IPS-15b (cell line): ENCODE results near the gene RNF43.

ENCODE experiments used
- H3K27me3 ChIP-seq: one replicate; pipeline ENCODE4 v1.6.1; 2013; ENCODE audit warnings: low read length; ENCODE audit not compliant: control insufficient read depth, insufficient read depth
- H3K36me3 ChIP-seq: one replicate; pipeline ENCODE4 v1.6.1; 2013; ENCODE audit warnings: low read length; ENCODE audit not compliant: control insufficient read depth, insufficient read depth
- H3K4me1 ChIP-seq: one replicate; pipeline ENCODE4 v1.6.1; 2013; ENCODE audit warnings: mild to moderate bottlenecking, low read length; ENCODE audit not compliant: control insufficient read depth, insufficient read depth
- H3K4me3 ChIP-seq: one replicate; pipeline ENCODE4 v1.5.1; 2013; ENCODE audit warnings: low read depth, low read length
- H3K9ac ChIP-seq: one replicate; pipeline ENCODE4 v1.6.1; 2013; ENCODE audit warnings: low read depth, mild to moderate bottlenecking, low read length
- H3K9me3 ChIP-seq: one replicate; pipeline ENCODE4 v1.6.1; 2013; ENCODE audit warnings: mild to moderate bottlenecking, low read length; ENCODE audit not compliant: control insufficient read depth, insufficient read depth

The RNF43 gene

GRCh38 chr17:58388302-58389190 lies 28.8 kb downstream of the RNF43 start:
- H3K27me3 ChIP-seq, result no peaks in the 10 kb centered on the region
- H3K9ac ChIP-seq, result no peak overlapping the region
- H3K36me3 ChIP-seq, result no peaks in the 10 kb centered on the region
- no peaks in the 10 kb centered on the region for H3K9me3 ChIP-seq
- peaks cover 18% of the 10 kb centered on the region for H3K4me1 ChIP-seq
- H3K4me3 ChIP-seq, result no peak overlapping the region

GRCh38 chr17:58387834-58388233 lies 29.5 kb downstream of the RNF43 start:
- H3K27me3 ChIP-seq, result no peaks in the 10 kb centered on the region
- peaks cover 18% of the 10 kb centered on the region for H3K4me1 ChIP-seq
- no peaks in the 10 kb centered on the region for H3K36me3 ChIP-seq
- no peak overlapping the region for H3K9ac ChIP-seq
- no peak overlapping the region for H3K4me3 ChIP-seq
- H3K9me3 ChIP-seq, result no peaks in the 10 kb centered on the region

GRCh38 chr17:58386708-58387107 lies 30.6 kb downstream of the RNF43 start:
- no peak overlapping the region for H3K9ac ChIP-seq
- peaks cover 18% of the 10 kb centered on the region for H3K4me1 ChIP-seq
- no peaks in the 10 kb centered on the region for H3K36me3 ChIP-seq
- H3K9me3 ChIP-seq, result no peaks in the 10 kb centered on the region
- H3K27me3 ChIP-seq, result no peaks in the 10 kb centered on the region
- no peak overlapping the region for H3K4me3 ChIP-seq

- Histone ChIP-seq H3K9me3 (no peaks in the 10 kb centered on the region), H3K36me3 (no peaks in the 10 kb centered on the region), H3K4me3 (no peak overlapping the region), H3K4me1 (peaks cover 20% of the 10 kb centered on the region), H3K27me3 (no peaks in the 10 kb centered on the region), H3K9ac (no peak overlapping the region)
These were observed 31.9 kb downstream of the RNF43 start for GRCh38 chr17:58385359-58385899.

GRCh38 chr17:58384897-58385296 lies 32.4 kb downstream of the RNF43 start:
- Histone ChIP-seq H3K36me3 (no peaks in the 10 kb centered on the region), H3K27me3 (no peaks in the 10 kb centered on the region), H3K9ac (no peak overlapping the region), H3K9me3 (no peaks in the 10 kb centered on the region), H3K4me1 (peaks cover 20% of the 10 kb centered on the region), H3K4me3 (no peak overlapping the region)

GRCh38 chr17:58383892-58384462 lies 33.4 kb downstream of the RNF43 start:
- Histone ChIP-seq H3K27me3 (no peaks in the 10 kb centered on the region), H3K4me3 (no peak overlapping the region), H3K9me3 (no peaks in the 10 kb centered on the region), H3K4me1 (peaks cover 16% of the 10 kb centered on the region), H3K9ac (no peak overlapping the region), H3K36me3 (no peaks in the 10 kb centered on the region)

GRCh38 chr17:58382872-58383242 lies 34.5 kb downstream of the RNF43 start:
- Histone ChIP-seq H3K36me3 (no peaks in the 10 kb centered on the region), H3K27me3 (no peaks in the 10 kb centered on the region), H3K9me3 (no peaks in the 10 kb centered on the region), H3K9ac (no peak overlapping the region), H3K4me1 (peaks cover 8% of the 10 kb centered on the region), H3K4me3 (no peak overlapping the region)

- Histone ChIP-seq H3K9ac (no peak overlapping the region), H3K4me1 (peaks cover 10% of the 10 kb centered on the region), H3K9me3 (no peaks in the 10 kb centered on the region), H3K27me3 (no peaks in the 10 kb centered on the region), H3K4me3 (no peak overlapping the region), H3K36me3 (no peaks in the 10 kb centered on the region)
These were observed 35.0 kb downstream of the RNF43 start for GRCh38 chr17:58382108-58382871.

- no peaks in the 10 kb centered on the region for H3K27me3 ChIP-seq
- no peaks in the 10 kb centered on the region for H3K36me3 ChIP-seq
- H3K4me3 ChIP-seq, result no peak overlapping the region
- peaks cover 17% of the 10 kb centered on the region for H3K4me1 ChIP-seq
- no peaks in the 10 kb centered on the region for H3K9me3 ChIP-seq
- no peak overlapping the region for H3K9ac ChIP-seq
These were observed 36.0 kb downstream of the RNF43 start for GRCh38 chr17:58381124-58382035.

GRCh38 chr17:58380207-58381123 lies 36.9 kb downstream of the RNF43 start:
- Histone ChIP-seq H3K36me3 (no peaks in the 10 kb centered on the region), H3K9ac (no peak overlapping the region), H3K4me1 (peaks cover 17% of the 10 kb centered on the region), H3K9me3 (no peaks in the 10 kb centered on the region), H3K4me3 (no peak overlapping the region), H3K27me3 (no peaks in the 10 kb centered on the region)
